COLO668 (cell line): ENCODE results near the gene DCST1.
A peak's percentile ranks its signal among the peaks of the same experiment; 100 is the strongest.
"Not testable (repeated sequence)": the region's sequence is repeated elsewhere in the genome, so short reads cannot be mapped to it uniquely, and the experiment has no call there.

Experiments
- DNase-seq: peaks from one replicate; lab custom pipeline; 2025; ENCODE audit not compliant: unreplicated experiment; lab: John Stamatoyannopoulos, UW

DCST1 gene

GRCh38 chr1:155033524-155033923 is at the start of gene DCST1, which contains the start of gene DCST2:
Gene DCST1, plus strand, starts transcription at chr1:155033824. Its CDS starts 213 bp downstream, at chr1:155034037.
Gene DCST2, minus strand, starts transcription at chr1:155033781. Its CDS starts 80 bp downstream, at chr1:155033701.
- DNase-seq: no peak

- DNase-seq: not testable (repeated sequence)
Observed at GRCh38 chr1:154986736-154987135, 46.9 kb upstream of the DCST1 start.

DNA sequence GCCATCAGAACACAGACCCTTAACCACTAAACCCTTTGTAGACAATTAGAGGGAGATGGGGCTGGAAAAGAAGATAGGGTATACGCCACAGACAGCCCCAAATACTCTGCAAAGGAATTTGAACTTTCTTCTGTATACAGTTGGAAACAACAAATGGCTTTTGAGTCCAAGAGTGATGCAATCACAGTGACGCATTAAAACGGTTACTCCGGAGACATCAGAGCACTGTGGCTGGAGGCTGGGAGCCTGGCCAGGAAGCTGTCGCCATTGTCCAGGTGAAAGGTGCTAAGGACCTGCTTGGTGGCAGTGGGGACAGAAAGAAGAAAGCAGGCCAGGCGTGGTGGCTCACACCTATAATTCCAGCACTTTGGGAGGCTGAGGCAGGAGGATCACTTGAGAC is 46.3 kb upstream of the DCST1 start:
- no peak for DNase-seq

- DNase-seq: no peak
Observed at GRCh38 chr1:154988058-154988954, 45.3 kb upstream of the DCST1 start.

GRCh38 chr1:154989195-154989860 is 44.3 kb upstream of the DCST1 start:
- DNase-seq: no peak

DNA sequence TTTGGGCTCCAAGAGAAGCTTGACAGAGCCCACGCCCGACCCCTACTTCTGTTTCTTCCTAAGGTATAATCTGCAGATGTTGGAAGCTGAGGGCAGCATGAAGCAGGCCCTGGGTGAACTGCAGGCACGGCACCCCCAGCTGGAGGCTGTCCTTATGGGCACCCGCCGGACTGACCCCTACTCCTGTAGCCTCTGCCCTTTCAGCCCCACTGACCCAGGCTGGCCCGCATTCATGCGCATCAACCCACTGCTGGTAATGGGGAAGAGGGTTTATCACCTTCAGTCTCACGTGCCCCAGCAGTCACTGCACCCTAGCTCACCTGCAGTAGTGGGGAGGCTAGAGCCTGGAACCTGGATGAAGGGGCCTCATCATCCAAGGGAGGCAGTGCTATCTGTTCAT is 43.3 kb upstream of the DCST1 start:
- no peak for DNase-seq

DNA sequence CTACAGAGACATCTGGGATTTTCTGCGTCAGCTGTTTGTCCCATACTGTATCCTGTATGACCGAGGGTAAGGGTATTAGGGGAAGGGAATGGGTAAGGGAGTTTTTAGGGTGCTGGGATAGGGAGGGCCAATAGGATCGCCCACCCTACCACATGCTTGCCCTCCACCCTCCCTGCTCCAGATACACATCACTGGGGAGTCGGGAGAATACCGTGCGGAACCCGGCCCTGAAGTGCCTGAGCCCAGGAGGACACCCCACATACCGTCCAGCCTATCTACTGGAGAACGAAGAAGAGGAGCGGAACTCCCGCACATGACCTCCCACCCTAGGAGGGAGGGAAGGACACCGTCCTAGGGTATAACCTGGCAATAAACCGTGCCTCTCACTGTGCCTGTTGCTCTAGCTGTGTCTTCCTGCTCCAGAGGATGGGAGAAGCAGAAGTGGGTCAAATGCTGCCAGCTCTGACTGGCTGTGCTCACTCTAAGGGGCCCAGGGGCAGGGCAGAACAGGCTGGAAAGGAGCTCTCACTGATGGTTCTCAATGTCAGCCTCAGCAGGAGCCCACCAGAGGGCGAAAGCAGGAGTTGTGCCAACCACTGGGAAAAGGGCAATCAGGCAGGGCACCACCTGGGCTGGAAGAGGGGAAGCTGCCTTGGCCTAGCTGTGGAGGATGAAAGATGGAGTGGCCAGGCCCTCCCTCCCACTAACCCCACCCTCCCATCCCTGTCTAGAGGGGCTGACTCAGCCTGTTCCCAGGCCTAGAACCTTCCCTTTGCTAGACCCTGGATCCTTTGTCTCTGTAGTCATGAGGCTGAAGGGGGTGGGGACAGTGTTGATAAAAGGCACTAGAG is 40.7 kb upstream of the DCST1 start:
- peak; percentile 35 for DNase-seq

DNA sequence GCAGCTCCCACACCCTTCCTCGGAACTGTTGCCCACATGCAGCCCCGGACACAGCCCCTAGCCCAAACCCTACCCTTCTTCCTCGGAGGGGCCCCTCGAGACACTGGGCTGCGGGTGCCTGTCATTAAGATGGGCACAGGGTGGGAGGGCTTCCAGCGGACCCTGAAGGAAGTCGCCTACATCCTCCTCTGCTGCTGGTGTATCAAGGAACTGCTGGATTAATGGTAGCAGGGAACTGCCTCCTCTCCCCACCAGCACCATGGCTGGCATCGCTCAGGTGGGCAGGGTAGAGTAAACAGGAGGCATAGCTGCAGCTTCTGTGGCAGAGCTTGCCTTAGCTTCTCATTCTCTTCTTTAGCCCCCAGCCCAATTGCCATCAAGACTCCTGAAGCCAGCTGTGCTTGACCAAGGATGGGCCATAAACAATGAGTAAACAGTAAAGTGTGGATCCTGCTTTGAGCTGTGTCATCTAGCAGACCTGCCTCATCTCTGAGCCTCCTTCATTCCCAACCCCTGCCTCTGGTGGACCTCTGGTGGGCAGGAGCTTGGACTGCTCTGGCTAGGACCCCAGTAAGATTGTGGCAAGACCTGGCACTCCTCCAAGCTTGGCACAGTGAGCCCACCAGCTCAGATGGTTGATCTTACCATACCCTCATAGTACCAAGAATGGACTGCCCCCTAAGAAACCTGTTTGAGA is 39.9 kb upstream of the DCST1 start, which contains the start of gene LENEP:
TSS of gene LENEP (plus strand) at position 15 of the 697 bp plus-strand sequence. CDS start at position 37, 22 bp downstream.
- no peak for DNase-seq

GRCh38 chr1:154994269-154994587 is 39.4 kb upstream of the DCST1 start:
- no peak for DNase-seq

DNA sequence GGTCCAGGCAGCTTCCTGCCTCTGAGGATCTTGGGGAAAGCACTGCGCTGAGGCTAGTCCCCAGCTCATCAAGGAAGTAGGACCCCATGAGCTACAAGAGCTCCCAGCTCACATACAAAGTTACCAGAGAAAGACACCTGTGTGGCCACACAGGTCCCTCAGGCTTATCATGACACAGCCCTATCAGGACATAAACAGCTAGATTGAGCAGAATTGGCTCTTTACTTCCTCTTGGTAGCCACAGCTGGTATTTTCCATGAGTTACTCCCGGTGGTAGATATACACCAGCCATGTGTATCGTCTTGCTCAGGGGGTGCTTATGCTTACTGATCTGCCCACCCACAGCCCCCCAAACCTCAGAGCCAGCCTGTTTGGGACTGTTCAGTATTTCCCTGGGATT is 39.0 kb upstream of the DCST1 start:
- DNase-seq: no peak

GRCh38 chr1:154995301-154995983 is 38.2 kb upstream of the DCST1 start:
- peak; percentile 20 for DNase-seq

DNA sequence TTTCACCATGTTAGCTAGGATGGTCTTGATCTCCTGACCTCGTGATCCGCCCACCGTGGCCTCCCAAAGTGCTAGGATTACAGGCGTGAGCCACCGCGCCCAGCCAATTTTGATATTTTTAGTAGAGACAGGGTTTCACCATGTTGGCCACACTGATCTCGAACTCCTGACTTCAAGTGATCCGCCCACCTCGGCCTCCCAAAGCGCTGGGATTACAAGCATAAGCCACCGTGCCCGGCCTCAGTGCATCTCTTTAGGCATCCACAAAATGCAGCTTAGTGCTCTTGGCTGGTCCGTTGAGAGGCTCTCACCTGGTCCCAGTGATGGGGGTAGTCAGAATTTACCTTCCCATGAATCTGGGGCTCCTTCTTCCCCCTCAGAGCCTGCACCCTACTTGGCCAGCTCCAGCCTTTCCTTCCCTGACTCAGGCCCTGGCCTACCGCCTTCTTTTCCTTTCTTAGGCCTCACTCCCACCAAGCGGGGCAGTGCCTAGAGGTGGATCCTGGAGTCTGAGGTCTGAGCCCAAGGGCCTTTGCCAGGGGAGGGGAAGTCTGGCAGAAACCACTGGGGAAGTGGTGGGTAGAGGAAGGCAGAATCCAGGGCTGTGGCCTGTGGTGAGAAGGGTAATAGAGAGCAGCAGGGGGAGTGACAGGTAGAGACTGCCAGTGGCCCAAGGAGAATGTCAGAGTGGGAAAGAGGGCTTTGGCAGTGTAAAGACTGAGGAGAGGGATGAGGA is 36.5 kb upstream of the DCST1 start:
- DNase-seq: no peak

- DNase-seq: peak; percentile 19
Observed at GRCh38 chr1:154998201-154998780, 35.3 kb upstream of the DCST1 start.

- DNase-seq: peak; percentile 77
Observed at GRCh38 chr1:154998818-154999570, 34.6 kb upstream of the DCST1 start.

GRCh38 chr1:154999571-155000410 is 33.8 kb upstream of the DCST1 start:
- peak; percentile 83 for DNase-seq

GRCh38 chr1:155000411-155000725 is 33.3 kb upstream of the DCST1 start:
- no peak for DNase-seq

GRCh38 chr1:155000726-155001424 is 32.7 kb upstream of the DCST1 start:
- peak; percentile 98 for DNase-seq
